ENCODE measurements around the gene LMTK3. TPM values are rescaled to one million over a fixed set of nuclear protein-coding genes. Genes with fewer than 3 reads are reported as not detected.

Gene LMTK3
- total and polyA plus RNA-seq, 2 experiments from 2014 or later = 1.6 to 11.8 TPM

- no peak overlapping the region for H2AFZ ChIP-seq
Measured at GRCh38 chr19:48498595-48499311, 12.9 kb downstream of the LMTK3 start.

More at GRCh38 chr19:48498595-48499311, 12.9 kb downstream of the LMTK3 start:
- Histone ChIP-seq H3K4me3 (no peak overlapping the region), H3K27me3 (ENCODE audit: insufficient read depth) (0 out of 2 replicates have a peak, but pooled peaks cover 2% of the 10 kb centered on the region), H3K9me2 (ENCODE audit: insufficient read depth) (no peaks in the 10 kb centered on the region), H3K4me1 (ENCODE audit: insufficient read depth) (peaks cover 13% of the 10 kb centered on the region; the same call in 1 of the 2 replicates), H3K36me3 (ENCODE audit: insufficient read depth) (no peaks in the 10 kb centered on the region), H3K27ac (ENCODE audit: low read depth) (no peak overlapping the region), H3F3A (replicated peaks; ENCODE audit: low read depth) (peaks cover 18% of the 10 kb centered on the region), H4K20me1 (replicated peaks; ENCODE audit: insufficient read depth) (no peaks in the 10 kb centered on the region; the same call in 1 of the 2 replicates), H3K79me2 (replicated peaks; ENCODE audit: insufficient read depth) (no peaks in the 10 kb centered on the region), H3K4me2 (no peak overlapping the region)
- Mint-ChIP-seq H3K4me1 (peaks cover 20% of the 10 kb centered on the region), H3K27me3 (ENCODE audit: insufficient read depth, low read depth, poor library complexity) (peaks cover 15% of the 10 kb centered on the region), H3K9me3 (no peaks in the 10 kb centered on the region; the same call in 2 of the 3 replicates), H3K27ac (no peak overlapping the region), H3K4me3 (no peak overlapping the region), H3K36me3 (ENCODE audit: low read depth) (no peaks in the 10 kb centered on the region; the same call in 1 of the 3 replicates)
- ATAC-seq = no peak
- DNase-seq (ENCODE audit: low spot score) = no peak
- TF ChIP-seq, protein P1, sequence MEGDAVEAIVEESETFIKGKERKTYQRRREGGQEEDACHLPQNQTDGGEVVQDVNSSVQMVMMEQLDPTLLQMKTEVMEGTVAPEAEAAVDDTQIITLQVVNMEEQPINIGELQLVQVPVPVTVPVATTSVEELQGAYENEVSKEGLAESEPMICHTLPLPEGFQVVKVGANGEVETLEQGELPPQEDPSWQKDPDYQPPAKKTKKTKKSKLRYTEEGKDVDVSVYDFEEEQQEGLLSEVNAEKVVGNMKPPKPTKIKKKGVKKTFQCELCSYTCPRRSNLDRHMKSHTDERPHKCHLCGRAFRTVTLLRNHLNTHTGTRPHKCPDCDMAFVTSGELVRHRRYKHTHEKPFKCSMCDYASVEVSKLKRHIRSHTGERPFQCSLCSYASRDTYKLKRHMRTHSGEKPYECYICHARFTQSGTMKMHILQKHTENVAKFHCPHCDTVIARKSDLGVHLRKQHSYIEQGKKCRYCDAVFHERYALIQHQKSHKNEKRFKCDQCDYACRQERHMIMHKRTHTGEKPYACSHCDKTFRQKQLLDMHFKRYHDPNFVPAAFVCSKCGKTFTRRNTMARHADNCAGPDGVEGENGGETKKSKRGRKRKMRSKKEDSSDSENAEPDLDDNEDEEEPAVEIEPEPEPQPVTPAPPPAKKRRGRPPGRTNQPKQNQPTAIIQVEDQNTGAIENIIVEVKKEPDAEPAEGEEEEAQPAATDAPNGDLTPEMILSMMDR (conservative IDR thresholded peaks at IDR 0.05; ENCODE audit: low read depth in 2 of 2) = 0 out of 4 replicates have a peak, but pooled peaks of 1 of the 2 experiments have one; percentile 7
- no peak for TF ChIP-seq REST (IDR thresholded peaks at IDR 0.05; ENCODE audit: unreplicated experiment)

All from GM23338 (cell line).